ENCODE results near the gene EREG.

EREG gene

DNA sequence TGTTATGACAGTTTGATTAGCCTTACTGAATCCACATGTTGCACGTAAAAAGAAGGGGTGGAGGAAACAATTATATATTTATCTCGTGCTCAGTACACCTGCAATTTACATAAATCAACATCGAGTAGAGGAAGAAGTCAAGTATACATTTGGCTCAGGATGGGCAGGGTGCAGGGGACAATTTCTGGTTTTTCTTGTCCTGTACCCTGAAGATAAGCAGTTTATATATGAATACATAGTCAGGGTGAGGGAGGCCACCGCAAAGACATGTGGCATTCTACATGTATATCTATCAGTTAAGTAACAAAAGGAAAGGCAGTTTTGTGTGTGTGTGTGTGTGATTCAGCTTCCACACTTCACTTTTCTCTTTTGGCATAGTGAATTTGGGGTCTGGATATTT lies 11.1 kb upstream of the EREG start:
- no peak for DNase-seq

DNA sequence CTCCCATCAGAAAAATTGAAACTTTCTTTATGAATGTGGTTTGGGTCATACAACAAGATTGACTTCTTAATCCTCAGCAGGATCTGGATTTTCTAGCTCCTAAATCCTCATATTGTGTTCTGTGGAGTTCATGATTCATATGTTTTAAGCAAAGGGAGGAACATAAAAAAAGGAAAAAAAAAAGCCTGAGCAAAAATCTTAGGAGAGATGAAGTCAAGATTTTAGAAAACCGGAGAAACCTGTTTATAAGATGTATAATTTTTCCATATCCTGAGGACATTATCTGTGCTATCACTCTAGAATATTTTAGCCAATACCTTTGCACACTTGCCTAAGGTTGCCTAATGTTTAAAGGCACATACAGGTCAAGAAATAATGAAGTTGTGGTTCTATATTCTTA lies 7.0 kb upstream of the EREG start:
- no peak for DNase-seq

DNA sequence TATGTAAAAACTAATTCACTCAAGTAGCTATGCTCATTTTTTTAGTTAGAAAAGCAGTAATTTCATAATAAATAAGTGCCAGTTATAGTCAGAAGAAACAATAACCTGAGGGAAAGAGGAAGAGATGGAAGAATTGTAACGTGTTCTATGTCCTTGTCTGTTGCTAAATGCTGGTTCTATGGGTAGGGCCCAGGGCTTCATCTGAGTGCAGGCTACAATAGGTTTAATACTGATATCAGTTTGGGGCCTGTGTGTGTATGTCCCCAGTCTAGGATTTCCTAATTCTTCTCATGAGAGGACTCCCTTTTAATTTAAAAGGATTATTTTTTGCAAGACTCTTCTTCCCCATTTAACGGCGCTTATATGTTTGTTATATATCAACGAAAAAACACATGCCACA lies 3.3 kb upstream of the EREG start:
- DNase-seq, result no peak

DNA sequence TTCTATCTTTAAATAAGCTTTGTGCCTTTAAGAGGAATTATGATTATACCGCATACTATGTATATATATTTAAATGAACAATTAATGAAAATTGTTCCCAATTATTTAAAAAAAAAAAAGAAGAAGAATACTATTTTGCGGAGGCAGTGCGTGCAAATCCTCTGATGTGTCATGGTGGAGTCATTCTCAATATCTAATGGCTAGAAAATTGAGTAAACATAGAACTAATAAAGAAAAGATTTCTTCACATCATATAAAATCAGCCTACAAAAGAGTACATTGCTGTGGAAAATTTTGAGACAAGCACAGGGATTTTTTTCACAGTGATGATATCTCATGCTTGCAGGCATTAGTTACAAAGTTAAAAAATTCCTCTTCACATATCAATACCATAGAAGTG lies 2.6 kb upstream of the EREG start:
- no peak for DNase-seq

DNA sequence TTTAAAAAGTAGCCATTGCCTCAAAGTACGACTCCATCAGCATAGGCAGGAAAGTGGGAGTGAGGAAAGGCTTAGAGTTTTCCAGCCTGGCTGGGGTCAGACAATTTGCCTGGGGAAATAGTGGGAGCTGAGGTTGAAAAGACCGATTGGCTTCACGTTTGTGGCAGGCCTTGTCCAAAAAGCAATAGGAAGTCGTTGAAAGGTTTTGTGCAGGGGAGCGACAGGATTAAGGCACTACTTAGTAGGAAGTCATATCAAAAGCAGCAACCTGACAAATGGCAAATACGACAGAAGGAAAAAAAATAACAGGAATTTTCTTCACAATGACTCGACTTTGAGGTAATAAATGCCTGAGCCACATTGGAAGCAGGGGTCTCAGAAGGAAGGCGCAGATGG lies 691 bp upstream of the EREG start:
- no peak for DNase-seq

DNA sequence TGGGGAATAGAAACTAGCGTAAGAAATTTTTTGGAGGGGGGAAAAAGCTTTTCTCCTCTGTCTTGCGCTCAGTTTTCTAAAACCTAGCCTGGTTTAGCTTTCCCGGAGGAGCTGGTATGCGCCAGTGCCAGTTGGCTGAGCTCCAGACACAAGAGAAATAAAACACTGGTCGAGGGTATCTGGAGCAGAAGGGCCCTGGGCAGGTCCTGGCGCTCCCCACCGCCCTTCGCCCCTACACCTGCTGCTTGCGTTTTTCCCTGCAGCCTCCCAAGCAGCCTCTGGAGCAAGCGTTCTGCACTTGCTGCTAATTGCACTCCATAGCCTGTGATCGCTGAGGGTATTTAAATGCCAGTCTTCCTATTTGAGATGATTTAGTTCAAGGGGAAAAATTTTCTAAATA lies 816 bp downstream of the EREG start:
- no peak for DNase-seq

DNA sequence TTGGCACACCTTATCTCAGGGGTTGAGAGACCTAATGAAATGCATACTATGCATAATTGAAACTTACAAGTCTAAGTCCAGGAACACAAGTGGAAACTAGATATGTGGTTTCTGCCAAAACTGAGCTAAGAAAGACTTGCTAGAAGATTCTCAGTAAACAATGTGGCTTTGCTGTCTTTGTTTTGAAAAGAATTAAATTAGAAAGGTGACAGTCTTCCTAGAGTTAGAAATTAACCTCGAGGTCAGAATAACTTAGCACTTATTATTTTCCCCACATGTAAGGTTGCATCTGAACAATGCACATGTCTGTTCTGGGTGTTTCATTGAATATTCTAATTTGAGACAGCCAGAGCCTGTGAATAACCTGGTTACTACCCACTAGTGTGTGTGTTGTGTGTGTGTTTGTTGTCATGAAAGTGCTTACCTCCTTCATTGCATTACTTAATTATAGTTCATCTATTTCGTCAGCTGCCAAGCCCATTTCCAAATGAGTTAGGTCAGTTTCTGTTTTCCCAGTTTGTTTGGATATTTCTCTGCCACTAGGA lies 1.5 kb downstream of the EREG start:
- DNase-seq, result no peak

DNA sequence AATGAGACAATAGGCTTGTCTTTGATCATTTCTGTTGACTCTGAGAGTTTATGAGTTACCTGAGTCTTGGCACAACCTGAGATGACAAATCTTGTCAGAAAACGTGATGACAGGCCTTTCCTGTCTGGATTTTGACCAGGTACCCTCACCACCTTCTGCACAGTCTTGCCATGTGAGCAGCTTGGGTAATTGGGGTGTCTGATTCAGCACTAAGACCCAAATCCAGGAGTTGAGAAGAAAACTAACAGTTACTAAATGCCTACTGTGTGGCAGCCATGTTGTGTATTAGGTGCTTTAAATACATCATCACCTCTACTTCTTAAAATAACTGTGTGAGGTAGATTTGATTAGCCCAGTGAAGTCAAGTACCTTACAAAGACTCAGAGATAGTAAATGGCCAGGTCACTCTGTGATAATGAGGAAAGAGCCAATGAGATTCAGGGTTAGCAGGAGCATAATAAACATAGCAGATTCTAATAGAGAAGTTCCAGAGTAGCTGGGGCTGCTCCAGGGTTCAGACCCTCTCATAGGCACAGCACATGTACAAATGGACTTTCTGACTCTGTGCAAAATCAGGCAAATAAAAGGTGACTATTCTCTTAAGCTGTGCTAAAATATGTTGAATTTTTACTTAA lies 2.8 kb downstream of the EREG start:
- no peak for DNase-seq

DNA sequence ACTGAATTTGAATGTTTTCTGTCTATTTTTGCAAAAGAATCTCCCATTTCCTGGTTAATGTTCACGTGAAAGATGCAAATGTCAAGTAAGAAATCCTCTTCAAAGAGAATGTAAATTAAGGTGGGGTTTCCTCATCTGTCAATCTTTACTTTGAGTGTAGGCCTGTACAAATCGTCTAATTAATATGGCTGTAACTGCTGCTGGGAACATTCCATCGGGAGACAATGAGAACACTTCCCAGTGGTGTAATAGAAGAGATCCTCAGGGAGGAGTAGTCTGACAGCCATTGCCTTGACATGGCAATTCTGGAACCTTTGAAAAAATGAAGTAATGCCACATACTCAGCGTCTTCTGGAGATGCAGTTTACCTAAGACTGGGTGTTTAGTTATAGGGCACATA lies 3.7 kb downstream of the EREG start:
- DNase-seq, result no peak

DNA sequence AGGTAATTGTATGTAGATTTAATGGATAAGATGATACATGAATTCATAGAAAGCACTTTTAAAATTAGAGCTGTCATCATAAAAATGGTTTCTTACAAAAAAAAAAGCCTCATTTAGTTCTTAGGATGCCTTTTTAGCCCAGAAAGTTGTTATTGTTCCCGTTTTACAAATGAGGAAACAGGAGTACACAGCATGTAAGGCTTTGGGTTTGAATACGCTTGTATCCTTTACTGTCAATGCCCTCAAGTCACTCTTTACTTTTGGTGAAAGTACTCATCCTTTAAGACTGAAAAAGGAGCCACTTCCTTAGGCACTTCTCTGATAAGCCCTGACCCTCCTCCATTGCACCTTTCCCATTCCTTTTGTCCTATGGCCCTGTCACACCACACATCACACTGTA lies 4.9 kb downstream of the EREG start:
- DNase-seq, result no peak

DNA sequence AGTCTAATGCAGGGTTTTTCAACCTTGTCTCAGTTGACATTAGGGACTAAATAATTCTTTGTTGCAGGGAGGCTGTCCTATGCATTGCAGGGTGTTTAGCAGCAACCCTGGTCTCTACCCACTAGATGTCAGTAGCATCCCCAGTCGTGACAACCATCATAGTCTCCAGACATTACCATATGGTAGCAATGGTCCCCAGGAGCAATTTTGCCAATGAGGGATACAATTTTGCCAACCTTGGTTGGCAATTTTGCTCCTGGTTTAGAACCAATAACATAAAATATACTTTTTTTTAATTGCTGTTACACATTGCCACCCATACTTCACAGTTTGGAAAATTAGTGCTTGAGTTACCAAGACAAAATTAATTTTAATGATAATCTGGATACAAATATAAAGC lies 6.0 kb downstream of the EREG start:
- DNase-seq, result no peak

DNA sequence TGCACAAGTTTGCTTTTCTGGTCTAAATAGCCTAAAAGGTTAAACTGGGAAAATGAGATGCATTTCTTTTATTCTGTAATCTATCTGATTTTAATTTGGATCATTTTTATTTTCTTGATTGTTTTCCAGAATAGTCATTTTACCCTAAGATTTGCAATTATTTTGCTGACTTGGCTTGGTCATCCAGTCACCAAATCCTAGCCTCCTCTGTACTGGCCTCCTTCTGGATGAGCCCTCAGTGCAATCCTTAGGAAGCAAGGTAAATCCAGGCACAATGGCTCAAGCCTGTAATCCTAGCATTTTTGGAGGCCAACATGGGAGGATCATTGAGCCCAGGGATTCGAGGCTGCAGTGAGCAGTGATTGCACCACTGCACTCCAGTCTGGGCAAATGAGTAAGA lies 9.2 kb downstream of the EREG start:
- no peak for DNase-seq

DNA sequence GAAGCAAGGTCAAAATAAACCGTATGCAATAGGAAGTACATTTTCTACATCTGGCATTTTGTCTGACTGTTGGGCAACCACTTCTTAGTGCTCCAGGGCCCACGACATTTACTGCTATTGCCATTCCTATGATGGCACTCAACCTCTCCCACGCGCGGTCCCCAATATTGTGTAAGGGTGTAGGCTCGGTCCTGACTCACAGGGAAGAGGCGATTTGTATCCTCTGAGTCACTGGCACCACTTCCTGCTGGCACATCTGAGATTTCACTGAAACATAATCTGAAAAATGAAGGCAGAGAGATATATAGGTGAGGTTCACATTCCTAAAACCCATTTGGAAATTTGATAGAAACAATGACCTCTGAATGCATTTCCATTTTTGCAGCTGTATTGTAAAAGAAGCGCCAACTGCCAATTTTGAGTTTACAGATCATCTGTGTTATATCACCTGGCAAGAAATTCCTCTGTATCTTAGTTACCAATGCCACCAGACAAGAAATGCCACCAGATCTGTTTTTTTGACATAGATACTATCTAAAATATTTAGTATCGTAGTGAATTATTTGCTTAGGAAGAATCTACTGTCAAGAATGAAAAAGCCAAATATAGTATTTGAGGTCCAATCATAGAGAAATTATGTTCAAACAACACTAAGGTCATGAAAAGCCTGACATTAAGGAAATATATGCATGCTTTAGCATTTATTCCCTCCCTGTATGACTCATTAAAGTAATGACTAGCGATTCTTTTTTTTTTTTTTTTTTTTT lies 9.8 kb downstream of the EREG start:
- peak; percentile 48 for DNase-seq

DNA sequence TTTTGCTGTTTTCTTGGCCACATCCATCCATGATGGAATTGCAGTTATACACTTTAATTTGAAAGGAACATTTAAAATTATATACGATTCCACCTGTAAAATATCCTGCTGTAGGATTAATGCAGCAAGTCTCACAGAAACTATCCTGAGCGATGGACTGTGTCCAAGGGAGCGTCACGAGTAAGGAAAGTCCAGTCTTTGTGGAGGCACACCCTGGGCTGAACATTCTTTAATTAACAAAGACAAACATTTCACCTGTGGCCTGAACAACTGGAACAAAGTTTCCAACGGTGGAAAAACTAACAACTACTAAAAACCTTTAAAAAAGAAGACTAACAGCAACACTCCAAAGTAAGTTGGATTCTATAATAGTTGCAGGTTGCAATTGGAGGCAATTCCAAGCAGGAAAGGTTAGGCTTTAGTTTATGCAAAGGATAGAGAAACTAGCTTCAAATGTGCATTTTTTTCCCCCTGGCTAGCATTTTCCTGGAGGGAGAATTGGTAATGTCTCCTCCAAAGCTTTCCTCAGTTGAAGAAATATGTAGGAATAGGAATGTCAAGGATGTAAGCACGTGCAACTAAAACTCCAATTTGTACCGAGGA lies 11.0 kb downstream of the EREG start:
- DNase-seq, result no peak

DNA sequence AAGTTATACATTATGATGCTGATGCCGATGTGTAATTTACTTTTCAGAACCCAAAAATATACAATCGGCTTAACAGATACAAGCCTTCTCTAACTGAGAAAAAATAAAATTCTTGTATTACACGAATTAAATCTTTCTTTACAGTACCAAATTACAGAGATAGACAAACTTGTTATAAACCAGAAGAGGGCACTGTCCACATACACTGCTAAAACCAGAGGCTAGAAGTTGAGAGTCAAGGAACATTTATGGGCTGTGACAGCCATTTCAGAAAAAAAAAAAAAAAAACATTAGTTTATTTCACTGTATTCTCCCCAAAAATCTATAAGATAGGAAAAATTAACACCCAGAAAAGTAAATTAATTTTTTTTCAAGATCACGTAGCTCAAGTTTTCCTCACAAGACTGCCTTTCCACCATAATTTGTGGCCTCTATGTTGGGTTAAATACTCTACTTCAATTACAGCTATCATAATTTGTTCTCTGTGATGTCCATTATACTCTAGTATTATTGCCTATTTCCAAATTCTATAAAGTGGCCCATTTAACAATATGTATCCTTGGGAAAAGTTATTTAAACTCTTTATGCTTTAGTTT lies 12.0 kb downstream of the EREG start:
- DNase-seq, result no peak

DNA sequence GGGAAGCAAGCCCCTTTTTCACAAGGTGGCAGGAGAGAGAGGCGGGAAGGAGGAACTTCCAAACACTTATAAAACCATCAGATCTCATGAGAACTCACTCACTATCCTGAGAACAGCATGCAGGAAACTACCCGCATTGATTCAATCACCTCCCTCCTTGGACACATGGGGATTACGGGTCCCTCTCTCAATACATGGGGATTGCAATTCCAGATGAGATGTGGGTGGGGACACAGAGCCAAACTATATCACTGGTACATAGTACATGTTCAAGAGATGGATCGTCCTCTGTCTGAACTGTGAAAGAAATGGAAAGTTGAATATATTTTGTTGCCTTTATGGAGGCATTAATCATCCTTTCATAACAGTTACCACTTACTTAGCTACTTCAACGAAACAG lies 12.8 kb downstream of the EREG start:
- no peak for DNase-seq

DNA sequence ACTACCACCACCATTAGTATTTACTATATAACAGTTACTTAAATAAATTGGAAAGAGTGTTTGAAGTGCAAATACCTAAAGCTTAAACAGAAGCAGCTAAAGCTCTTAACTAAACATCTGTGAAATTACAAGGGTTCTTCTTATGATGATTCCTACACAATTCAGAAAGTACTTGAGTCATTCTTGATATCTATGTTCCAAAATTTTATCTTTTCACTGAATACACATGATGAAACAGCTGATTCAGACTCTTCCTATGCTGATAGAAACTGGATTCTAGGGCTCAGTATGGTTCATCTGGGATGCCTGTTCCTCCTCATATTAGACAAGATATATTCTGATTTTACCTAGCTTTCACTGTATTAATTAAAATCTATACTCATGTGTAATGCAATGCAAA lies 13.6 kb downstream of the EREG start:
- DNase-seq, result no peak

DNA sequence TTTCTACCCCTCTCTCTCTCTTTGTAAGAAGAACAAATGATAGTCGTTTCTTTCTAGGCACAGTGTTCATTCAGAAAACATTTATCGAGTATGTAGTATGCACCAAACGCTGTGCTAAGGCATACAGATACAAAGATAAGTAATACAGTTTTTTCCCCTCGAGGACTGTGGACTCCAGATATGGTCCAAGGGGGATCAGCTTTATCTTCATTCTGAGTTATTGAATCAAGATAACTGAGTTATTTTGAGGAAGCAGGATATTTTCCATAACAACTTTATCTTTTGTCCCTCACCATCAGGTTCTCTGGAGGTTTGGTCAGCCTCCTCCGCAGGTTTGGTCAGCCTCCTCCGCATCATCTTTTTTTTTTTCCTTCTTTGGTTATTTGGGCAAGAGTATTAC lies 15.0 kb downstream of the EREG start:
- no peak for DNase-seq

DNA sequence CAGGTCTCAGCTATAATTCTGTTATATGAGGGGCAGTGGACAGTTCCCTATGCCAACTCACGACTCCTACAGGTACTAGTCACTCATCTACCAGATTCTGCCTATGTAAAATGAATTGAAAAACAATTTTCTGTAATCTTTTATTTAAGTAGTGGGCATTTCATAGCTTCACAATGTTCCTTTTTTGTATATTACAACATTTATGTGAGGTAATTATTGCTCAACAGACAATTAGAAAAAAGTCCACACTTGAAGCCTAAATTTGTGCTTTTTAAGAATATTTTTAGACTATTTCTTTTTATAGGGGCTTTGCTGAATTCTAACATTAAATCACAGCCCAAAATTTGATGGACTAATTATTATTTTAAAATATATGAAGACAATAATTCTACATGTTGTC lies 20.4 kb downstream of the EREG start:
- DNase-seq, result no peak

DNA sequence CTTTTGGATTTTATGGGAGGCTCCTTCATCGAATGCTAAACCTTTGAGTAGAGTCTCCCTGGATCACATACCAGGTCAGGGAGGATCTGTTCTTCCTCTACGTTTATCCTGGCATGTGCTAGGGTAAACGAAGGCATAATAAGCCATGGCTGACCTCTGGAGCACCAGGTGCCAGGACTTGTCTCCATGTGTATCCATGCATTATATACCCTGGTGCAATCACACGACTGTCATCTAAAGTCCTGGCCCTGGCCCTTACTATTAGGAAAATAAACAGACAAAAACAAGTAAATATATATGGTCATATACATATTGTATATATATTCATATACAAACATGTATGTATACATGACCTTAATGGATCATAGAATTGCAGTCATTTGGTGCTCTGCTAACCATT lies 21.2 kb downstream of the EREG start:
- no peak for DNase-seq

DNA sequence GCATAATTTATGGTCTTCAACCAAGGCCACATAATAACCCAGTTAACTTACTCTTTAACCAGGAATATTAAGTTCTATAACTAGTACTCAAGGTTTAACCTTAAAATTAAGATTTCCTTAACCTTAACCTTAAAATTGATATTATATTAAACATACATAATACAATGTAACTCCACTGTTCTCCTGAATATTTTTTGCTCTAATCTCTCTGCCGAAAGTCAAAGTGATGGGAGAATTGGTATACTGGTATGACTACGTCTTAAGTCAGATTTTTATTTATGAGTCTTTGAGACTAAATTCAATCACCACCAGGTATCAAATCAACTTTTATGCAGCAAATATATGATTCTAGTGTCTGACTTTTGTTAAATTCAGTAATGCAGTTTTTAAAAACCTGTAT lies 22.8 kb downstream of the EREG start:
- no peak for DNase-seq

DNA sequence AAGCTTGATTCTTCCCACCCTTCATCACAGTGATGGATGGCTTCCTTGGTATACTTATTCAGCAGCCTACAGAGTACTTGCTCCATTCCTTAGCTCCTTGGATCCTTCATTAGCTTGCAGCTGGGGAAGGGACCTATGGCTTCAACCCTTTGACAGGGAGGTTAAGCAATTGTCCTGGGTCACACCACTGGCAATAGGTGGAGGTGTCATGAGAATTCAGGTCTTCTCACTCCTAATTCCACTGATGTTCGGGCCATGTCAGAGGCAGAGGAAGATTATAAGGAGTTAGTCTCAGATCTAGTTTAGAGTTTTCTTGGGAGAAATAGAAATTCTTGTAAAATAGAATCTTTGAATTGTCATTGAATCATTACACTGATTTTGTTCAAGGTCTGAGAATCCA lies 24.5 kb downstream of the EREG start:
- no peak for DNase-seq

DNA sequence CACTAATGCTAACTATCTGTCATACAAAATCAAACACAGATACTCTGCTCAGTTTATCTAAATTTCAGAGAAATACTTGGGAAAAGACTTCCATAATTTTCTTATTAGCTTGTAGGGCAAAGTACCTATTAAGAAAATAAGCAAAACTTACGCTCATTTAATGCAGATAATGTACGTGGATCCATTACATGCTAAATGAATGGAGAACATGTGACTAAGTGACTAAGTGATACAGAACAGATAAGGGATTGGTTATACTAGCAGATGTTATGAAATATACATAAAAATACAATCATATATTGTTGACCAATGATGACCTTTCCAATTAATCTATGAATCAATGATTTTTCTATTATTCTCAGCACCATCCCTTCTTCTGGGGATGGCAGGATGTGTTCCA lies 25.7 kb downstream of the EREG start:
- no peak for DNase-seq

DNA sequence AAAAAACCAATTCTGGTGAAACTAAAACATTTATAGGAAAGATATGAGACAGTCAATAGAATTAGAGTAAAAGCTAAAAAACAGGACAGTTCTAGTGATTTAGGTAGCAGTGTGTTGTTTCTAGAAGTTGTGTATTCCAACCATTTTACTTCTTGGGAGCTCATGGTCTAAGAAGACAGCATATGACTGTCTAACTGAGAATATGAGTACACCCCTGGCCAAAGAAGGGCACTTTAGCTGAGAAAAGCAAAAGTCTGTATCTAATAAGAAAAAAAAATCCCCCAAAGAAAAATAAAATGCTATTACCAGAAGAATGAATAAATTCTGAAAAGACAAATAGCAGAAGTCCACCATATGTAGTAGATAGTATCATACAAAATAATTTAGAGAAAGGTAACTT lies 26.4 kb downstream of the EREG start:
- DNase-seq, result no peak
